Hepatocyte (in vitro differentiated cells): ENCODE results near the gene UNG.

ENCODE experiments used
- CTCF ChIP-seq: fragments of 200-600 bp; sonication (generic); IDR thresholded peaks from 2 replicates; pipeline ENCODE4 v1.5.1; 2016; ENCODE audit warnings: antibody characterized with exemption, mild to moderate bottlenecking; ENCODE audit not compliant: poor library complexity
- EZH2 ChIP-seq: fragments of 200-600 bp; sonication (generic); IDR thresholded peaks from 2 replicates; pipeline ENCODE4 v1.6.1; 2016; ENCODE audit warnings: antibody characterized with exemption, mild to moderate bottlenecking, borderline replicate concordance
- EZH2phosphoT487 ChIP-seq: fragments of 200-600 bp; sonication (generic); IDR thresholded peaks from one replicate; pipeline ENCODE4 v1.6.1; 2018; ENCODE audit warnings: antibody characterized with exemption, mild to moderate bottlenecking, low read depth, moderate library complexity; ENCODE audit not compliant: unreplicated experiment, severe bottlenecking

- TF ChIP-seq CTCF = no peak
- no peak for TF ChIP-seq EZH2
- TF ChIP-seq EZH2phosphoT487 = no peak
Measured at GRCh38 chr12:109140560-109140959, 43.2 kb downstream of the UNG start.
